Kidney capillary endothelial cell (primary cell): Measurements from ENCODE around the gene KRTAP10-7.
"Not testable (repeated sequence)": the region's sequence is repeated elsewhere in the genome, so short reads cannot be mapped to it uniquely, and the experiment has no call there.

Experiments
- DNase-seq: peaks from one replicate; pipeline ENCODE4 v3.0.0-alpha.2; 2018; ENCODE audit warnings: low spot score

KRTAP10-7 gene

GRCh38 chr21:44571844-44572782 lies 28.3 kb upstream of the KRTAP10-7 start:
- DNase-seq, result no peak

GRCh38 chr21:44572959-44573583 lies 27.3 kb upstream of the KRTAP10-7 start:
- no peak for DNase-seq

- DNase-seq, result not testable (repeated sequence)
These were observed 26.6 kb upstream of the KRTAP10-7 start, which contains the start of gene KRTAP10-4 for GRCh38 chr21:44573630-44574456. Gene KRTAP10-4 (plus strand): TSS chr21:44573729. CDS start chr21:44573759, 30 bp downstream.

GRCh38 chr21:44574457-44575306 lies 25.7 kb upstream of the KRTAP10-7 start:
- no peak for DNase-seq

- no peak for DNase-seq
These were observed 24.9 kb upstream of the KRTAP10-7 start for GRCh38 chr21:44575307-44576024.

GRCh38 chr21:44576025-44576420 lies 24.4 kb upstream of the KRTAP10-7 start:
- no peak for DNase-seq

- no peak for DNase-seq
These were observed 21.9 kb upstream of the KRTAP10-7 start for GRCh38 chr21:44578371-44579055.

- no peak for DNase-seq
These were observed 21.2 kb upstream of the KRTAP10-7 start for GRCh38 chr21:44579056-44579832.

- no peak for DNase-seq
These were observed 20.6 kb upstream of the KRTAP10-7 start for GRCh38 chr21:44579833-44580144.

GRCh38 chr21:44580231-44580821 lies 20.1 kb upstream of the KRTAP10-7 start, which contains the start of gene KRTAP10-5:
Gene KRTAP10-5 (minus strand): TSS chr21:44580604. CDS start chr21:44580578, 26 bp downstream.
- not testable (repeated sequence) for DNase-seq

GRCh38 chr21:44581158-44581557 lies 19.2 kb upstream of the KRTAP10-7 start:
- DNase-seq, result no peak

- DNase-seq, result no peak
These were observed 18.3 kb upstream of the KRTAP10-7 start for GRCh38 chr21:44582055-44582454.

- no peak for DNase-seq
These were observed 17.2 kb upstream of the KRTAP10-7 start for GRCh38 chr21:44583089-44583799.

- DNase-seq, result no peak
These were observed 16.6 kb upstream of the KRTAP10-7 start for GRCh38 chr21:44583800-44584147.

GRCh38 chr21:44585892-44586291 lies 14.5 kb upstream of the KRTAP10-7 start:
- no peak for DNase-seq

- no peak for DNase-seq
These were observed 11.3 kb upstream of the KRTAP10-7 start for GRCh38 chr21:44589094-44589493.

GRCh38 chr21:44589586-44590305 lies 10.7 kb upstream of the KRTAP10-7 start:
- no peak for DNase-seq

- DNase-seq, result no peak
These were observed 10.1 kb upstream of the KRTAP10-7 start for GRCh38 chr21:44590311-44590721.
